Neuron (in vitro differentiated cells): ENCODE measurements around the gene SMLR1.
"Not testable (repeated sequence)": the region's sequence is repeated elsewhere in the genome, so short reads cannot be mapped to it uniquely, and the experiment has no call there.

Experiments
- H2AFZ ChIP-seq: one replicate; pipeline ENCODE4 v1.6.1; 2013; ENCODE audit warnings: low read depth, mild to moderate bottlenecking, inconsistent platforms, low read length, moderate library complexity
- H3K27me3 ChIP-seq: one replicate; pipeline ENCODE4 v1.6.1; 2013; ENCODE audit warnings: low read length; ENCODE audit not compliant: insufficient read depth
- H3K36me3 ChIP-seq: one replicate; pipeline ENCODE4 v1.6.1; 2013; ENCODE audit warnings: low read length; ENCODE audit not compliant: insufficient read depth
- H3K4me1 ChIP-seq: one replicate; pipeline ENCODE4 v1.6.1; 2013; ENCODE audit warnings: low read length; ENCODE audit not compliant: insufficient read depth
- H3K4me3 ChIP-seq: 2 replicates; pipeline ENCODE4 v1.5.1; 2013; ENCODE audit warnings: mild to moderate bottlenecking, low read length, moderate library complexity
- H3K9me3 ChIP-seq: one replicate; pipeline ENCODE4 v1.6.1; 2013; ENCODE audit warnings: low read length

The SMLR1 gene

GRCh38 chr6:130801368-130801767 lies 25.8 kb upstream of the SMLR1 start:
- H2AFZ ChIP-seq: not testable (repeated sequence)

GRCh38 chr6:130810307-130811030 lies 16.7 kb upstream of the SMLR1 start:
- Histone ChIP-seq H3K4me3 (no peak overlapping the region), H3K36me3 (no peaks in the 10 kb centered on the region), H3K4me1 (no peaks in the 10 kb centered on the region), H3K9me3 (no peaks in the 10 kb centered on the region), H3K27me3 (no peaks in the 10 kb centered on the region), H2AFZ (no peak overlapping the region)

More at GRCh38 chr6:130801368-130801767, 25.8 kb upstream of the SMLR1 start:
- H3K27me3 ChIP-seq, H3K4me3 ChIP-seq, H3K4me1 ChIP-seq, H3K9me3 ChIP-seq, H3K36me3 ChIP-seq: not testable (repeated sequence)

DNA sequence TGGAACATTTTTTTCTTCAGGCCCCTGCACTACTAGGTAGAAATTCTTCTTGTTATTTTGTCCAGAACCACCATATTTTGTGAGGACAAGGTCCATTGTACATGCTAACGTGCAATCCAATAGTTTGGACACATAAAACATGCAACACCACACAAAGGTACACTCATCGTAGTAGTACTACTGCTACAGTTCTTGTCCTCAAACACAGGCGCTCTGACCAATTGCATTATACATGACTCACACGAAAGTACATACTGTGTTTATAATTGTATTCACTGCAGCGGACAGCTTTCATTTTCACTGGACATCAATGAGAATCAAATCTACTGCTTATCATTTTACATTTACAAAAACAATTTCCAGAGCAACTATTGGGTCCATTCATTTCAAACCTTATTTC lies 15.3 kb upstream of the SMLR1 start:
- Histone ChIP-seq H3K36me3 (no peaks in the 10 kb centered on the region), H2AFZ (no peak overlapping the region), H3K9me3 (no peaks in the 10 kb centered on the region), H3K27me3 (no peaks in the 10 kb centered on the region), H3K4me3 (no peak overlapping the region), H3K4me1 (no peaks in the 10 kb centered on the region)

GRCh38 chr6:130814506-130814905 lies 12.7 kb upstream of the SMLR1 start:
- no peaks in the 10 kb centered on the region for H3K27me3 ChIP-seq
- H3K4me3 ChIP-seq: no peak overlapping the region
- no peaks in the 10 kb centered on the region for H3K9me3 ChIP-seq
- no peaks in the 10 kb centered on the region for H3K36me3 ChIP-seq
- no peaks in the 10 kb centered on the region for H3K4me1 ChIP-seq
- H2AFZ ChIP-seq: no peak overlapping the region

GRCh38 chr6:130815200-130816071 lies 11.8 kb upstream of the SMLR1 start:
- Histone ChIP-seq H3K27me3 (no peaks in the 10 kb centered on the region), H3K4me3 (no peak overlapping the region), H3K4me1 (no peaks in the 10 kb centered on the region), H2AFZ (no peak overlapping the region), H3K9me3 (no peaks in the 10 kb centered on the region), H3K36me3 (no peaks in the 10 kb centered on the region)

DNA sequence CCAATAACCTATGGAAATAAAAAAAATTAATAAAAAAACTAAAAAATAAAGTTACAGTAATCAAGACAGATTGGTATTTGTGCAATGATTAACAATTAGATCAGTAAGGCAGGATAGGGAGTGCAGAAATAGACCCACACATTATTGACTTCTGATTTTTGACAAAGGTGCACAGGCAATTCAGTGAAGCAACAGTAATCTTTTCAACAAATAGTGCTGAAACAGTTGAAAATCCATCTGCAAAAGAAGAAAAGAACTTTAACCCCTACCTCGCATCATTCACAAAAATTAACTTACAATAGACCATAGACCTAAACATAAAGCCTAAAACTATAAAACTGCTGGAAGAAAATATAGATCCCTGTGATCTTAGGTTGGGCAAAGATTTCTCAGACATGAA lies 4.5 kb upstream of the SMLR1 start:
- H3K36me3 ChIP-seq: no peaks in the 10 kb centered on the region
- no peak overlapping the region for H3K4me3 ChIP-seq
- H2AFZ ChIP-seq: no peak overlapping the region
- peaks cover 15% of the 10 kb centered on the region for H3K4me1 ChIP-seq
- H3K27me3 ChIP-seq: no peaks in the 10 kb centered on the region
- H3K9me3 ChIP-seq: no peaks in the 10 kb centered on the region

- H3K4me3 ChIP-seq: no peak overlapping the region
- H3K4me1 ChIP-seq: peaks cover 15% of the 10 kb centered on the region
- H3K27me3 ChIP-seq: no peaks in the 10 kb centered on the region
- no peaks in the 10 kb centered on the region for H3K9me3 ChIP-seq
- no peaks in the 10 kb centered on the region for H3K36me3 ChIP-seq
- H2AFZ ChIP-seq: no peak overlapping the region
Observed at GRCh38 chr6:130824978-130825694, 2.1 kb upstream of the SMLR1 start.

- Histone ChIP-seq H3K36me3 (no peaks in the 10 kb centered on the region), H3K4me1 (peaks cover 15% of the 10 kb centered on the region), H3K27me3 (no peaks in the 10 kb centered on the region), H3K4me3 (no peak overlapping the region), H2AFZ (no peak overlapping the region), H3K9me3 (no peaks in the 10 kb centered on the region)
Observed at GRCh38 chr6:130825772-130826441, 1.3 kb upstream of the SMLR1 start.

GRCh38 chr6:130826442-130827246 lies 562 bp upstream of the SMLR1 start:
- no peaks in the 10 kb centered on the region for H3K9me3 ChIP-seq
- H3K4me1 ChIP-seq: peaks cover 15% of the 10 kb centered on the region
- no peaks in the 10 kb centered on the region for H3K27me3 ChIP-seq
- H2AFZ ChIP-seq: no peak overlapping the region
- H3K4me3 ChIP-seq: no peak overlapping the region
- no peaks in the 10 kb centered on the region for H3K36me3 ChIP-seq

DNA sequence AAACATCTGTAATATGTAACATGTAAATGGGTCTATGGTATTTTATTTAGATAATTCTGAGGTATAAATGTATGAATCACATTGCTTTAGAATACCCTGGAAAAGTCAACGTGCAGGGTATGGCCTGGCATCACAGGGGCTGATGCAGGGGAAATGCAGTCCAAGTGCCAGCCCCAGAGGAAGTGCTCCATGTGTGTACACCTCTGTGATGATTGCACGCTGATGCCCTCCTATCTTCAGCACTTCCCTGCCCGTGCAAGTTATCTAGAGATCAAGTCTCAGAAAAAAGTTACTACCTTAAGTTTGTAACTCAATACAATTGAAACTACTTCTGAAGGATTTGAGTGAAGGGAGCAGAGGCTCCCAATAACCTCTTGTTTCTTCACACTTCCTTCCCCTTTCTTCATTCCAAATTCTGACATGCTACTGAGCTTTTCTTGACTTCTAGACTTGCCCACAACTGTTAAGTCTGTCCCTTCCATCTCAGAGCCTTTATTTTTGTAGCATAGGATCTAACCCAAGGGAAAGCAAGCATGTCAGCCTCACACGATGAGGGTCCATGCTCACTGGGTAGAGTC lies 2.2 kb downstream of the SMLR1 start:
- Histone ChIP-seq H3K4me1 (peaks cover 15% of the 10 kb centered on the region), H3K9me3 (no peaks in the 10 kb centered on the region), H3K27me3 (no peaks in the 10 kb centered on the region), H3K36me3 (no peaks in the 10 kb centered on the region), H2AFZ (no peak overlapping the region), H3K4me3 (no peak overlapping the region)

DNA sequence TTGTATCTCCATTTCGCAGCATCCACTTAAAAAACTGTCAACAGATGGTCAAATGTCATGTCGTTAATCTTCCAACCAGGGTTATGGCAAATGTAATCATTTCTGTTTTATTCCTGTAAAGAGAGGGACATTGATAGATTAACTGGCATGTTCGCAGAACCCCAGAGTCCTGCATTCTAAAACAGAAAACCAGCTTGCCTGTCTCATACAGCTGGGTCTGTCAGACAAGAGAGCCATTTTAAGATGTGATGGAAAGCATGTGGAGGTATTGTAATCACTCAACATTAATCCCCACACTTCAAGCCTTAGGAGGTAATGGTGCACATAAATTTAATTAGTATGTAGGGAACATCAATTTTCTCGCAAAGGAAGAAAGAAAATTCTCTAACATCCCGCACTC lies 4.4 kb downstream of the SMLR1 start:
- Histone ChIP-seq H3K27me3 (no peaks in the 10 kb centered on the region), H3K36me3 (no peaks in the 10 kb centered on the region), H3K4me3 (no peak overlapping the region), H3K4me1 (peaks cover under 1% of the 10 kb centered on the region), H2AFZ (no peak overlapping the region), H3K9me3 (no peaks in the 10 kb centered on the region)

GRCh38 chr6:130833569-130833968 lies 6.4 kb downstream of the SMLR1 start:
- H2AFZ ChIP-seq: no peak overlapping the region
- no peak overlapping the region for H3K4me3 ChIP-seq
- H3K4me1 ChIP-seq: no peaks in the 10 kb centered on the region
- no peaks in the 10 kb centered on the region for H3K9me3 ChIP-seq
- H3K36me3 ChIP-seq: no peaks in the 10 kb centered on the region
- H3K27me3 ChIP-seq: no peaks in the 10 kb centered on the region
